GM19193 (cell line): ENCODE data around the gene CELF1.

Experiments
- POLR2A ChIP-seq: IDR thresholded peaks from 4 replicates; pipeline ENCODE4 v1.6.1; 2011; ENCODE audit not compliant: insufficient read depth, insufficient read length; ENCODE audit errors: extremely low read depth

Gene CELF1

GRCh38 chr11:47587039-47587716 lies 34.2 kb upstream of the CELF1 start:
- TF ChIP-seq POLR2A, result no peak

DNA sequence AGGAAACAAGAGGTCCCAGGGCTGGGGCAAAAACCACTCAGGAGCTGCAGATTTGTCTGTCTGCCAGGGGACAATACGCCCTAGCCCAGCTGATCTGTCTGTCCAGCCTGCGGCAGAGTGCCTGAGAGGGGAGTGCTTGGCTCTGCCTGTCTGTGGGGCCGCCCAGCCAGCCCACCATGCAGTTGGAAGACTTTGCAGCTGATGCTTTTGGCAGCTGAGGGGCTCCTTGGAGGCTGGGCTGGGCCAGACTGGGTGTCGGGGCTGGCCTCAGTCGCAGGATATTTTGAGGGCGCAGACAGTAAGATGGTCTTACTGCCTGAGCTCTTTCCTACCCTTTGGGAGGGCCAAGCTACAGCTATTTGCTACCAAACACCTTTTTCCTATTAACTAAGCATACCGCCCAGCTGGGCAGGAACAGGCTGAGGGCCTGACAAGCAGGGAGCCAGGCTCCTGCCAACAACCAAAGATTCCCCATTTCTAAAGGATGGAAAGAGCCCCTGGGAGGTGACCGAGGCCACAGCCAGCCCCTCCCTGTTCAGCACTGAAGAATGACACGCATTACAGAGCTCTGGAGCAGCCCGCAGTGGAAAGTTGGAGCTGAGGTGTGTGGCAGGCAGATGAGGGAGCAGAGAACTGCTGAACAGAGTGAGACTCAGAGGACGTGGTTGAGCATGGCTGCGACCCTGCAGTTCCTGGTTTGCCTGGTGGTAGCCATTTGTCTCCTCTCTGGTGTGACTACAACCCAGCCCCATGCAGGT lies 33.3 kb upstream of the CELF1 start, which contains the start of gene FAM180B:
FAM180B (plus strand) TSS at position 581 of the 758 bp plus-strand sequence; CDS start at position 672, 91 bp downstream.
- TF ChIP-seq POLR2A, result no peak

- no peak for TF ChIP-seq POLR2A
These were observed 30.9 kb upstream of the CELF1 start for GRCh38 chr11:47583844-47584243.

DNA sequence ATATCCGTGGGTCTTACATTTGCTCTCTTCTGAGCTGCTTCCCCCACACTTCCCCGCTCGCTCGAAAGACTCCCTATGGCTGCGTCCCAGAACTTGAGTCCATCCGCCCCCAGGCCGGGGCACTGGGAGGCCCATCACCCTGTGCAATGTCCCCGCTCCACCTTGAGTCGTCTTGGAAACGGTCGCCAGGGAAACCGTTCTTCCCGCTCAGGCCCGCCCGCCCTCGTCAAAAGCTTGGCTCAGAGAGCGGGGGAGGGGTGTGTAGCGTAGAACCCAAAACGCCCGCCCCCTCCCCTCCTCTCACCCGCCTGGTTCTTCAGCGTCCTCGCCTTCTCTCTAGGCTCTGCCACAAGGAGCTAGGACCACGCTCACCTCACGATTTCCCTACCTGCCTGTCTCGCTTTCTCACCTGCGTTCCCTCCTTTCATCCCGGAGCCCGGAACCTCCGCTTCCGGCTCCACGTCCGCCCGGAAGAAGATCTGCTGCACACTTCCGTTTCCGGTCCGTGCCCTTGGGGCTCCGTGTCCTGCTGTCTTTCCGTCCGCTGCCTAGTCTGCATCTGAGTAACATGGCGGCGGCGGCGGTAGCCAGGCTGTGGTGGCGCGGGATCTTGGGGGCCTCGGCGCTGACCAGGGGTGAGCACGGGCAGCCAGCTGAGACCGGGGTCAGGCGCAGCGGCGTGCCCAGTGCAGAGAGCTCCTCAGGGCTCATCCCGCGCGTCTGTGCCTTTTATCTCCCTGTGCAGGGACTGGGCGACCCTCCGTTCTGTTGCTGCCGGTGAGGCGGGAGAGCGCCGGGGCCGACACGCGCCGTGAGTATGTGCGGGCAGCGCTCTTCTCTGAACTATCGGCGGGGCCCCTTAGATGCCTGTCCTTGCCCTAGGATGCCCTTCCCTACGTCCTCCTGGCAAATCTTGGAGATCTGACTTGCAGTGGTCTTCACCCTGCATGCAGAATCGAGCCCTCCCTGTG lies 25.9 kb upstream of the CELF1 start, which contains the start of the genes KBTBD4 and NDUFS3:
KBTBD4 (minus strand) TSS at position 447 of the 971 bp plus-strand sequence; CDS start at position 428, 19 bp downstream.
NDUFS3 (plus strand) TSS at position 551 of the 971 bp plus-strand sequence; CDS start at position 569, 18 bp downstream.
- peak; percentile 87 for TF ChIP-seq POLR2A

DNA sequence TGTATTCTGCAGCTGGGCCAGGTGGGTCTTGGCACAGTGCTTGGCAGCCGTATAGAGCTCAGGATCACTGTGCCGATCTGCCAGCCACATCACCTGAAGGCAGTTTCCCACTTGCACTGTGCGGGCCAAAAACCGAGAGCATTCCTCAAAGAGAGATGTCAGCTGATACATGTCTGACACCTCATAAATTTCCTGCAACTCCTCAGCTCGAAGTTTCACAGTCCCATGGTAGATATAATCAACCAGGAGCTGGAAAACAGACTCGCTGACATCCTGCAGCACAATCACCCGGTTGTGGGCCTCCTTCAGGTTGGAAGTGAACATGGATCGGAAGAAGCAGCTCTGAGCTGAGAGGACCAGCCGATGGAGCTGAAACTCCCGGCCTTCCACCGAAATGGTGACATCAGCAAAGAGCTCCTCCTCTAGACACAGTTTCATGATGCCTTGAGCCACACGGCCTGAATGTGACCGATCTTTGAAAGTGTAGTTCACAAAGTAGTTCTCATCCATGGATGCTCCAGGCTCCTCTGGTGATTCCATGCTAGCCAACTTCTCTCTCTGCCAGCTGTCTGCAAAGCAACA lies 24.6 kb upstream of the CELF1 start:
- TF ChIP-seq POLR2A, result no peak

GRCh38 chr11:47573321-47573720 lies 20.4 kb upstream of the CELF1 start:
- no peak for TF ChIP-seq POLR2A

- TF ChIP-seq POLR2A, result no peak
These were observed 19.9 kb upstream of the CELF1 start for GRCh38 chr11:47572715-47573255.

DNA sequence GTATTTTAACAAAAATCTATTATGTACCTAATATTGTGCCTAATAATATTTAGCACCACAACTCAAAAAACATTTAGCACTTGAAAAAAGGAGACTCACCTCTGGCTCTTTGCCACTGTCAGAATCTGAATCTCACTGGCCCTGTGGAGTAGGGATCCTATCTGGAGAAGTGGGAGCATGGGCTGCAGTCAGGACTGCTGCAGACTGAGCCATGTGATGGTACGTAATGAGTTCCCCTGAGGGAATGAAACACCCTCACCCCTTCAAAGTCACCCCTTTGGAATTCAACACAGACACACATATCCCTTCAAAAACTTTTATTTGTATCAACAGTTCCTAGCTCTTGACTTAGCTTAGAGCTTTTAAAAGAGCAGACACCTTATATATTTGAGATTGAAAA lies 19.0 kb upstream of the CELF1 start:
- no peak for TF ChIP-seq POLR2A

GRCh38 chr11:47571357-47571729 lies 18.4 kb upstream of the CELF1 start:
- no peak for TF ChIP-seq POLR2A

- no peak for TF ChIP-seq POLR2A
These were observed 17.9 kb upstream of the CELF1 start for GRCh38 chr11:47570651-47571356.

GRCh38 chr11:47569646-47570045 lies 16.7 kb upstream of the CELF1 start:
- TF ChIP-seq POLR2A, result no peak

GRCh38 chr11:47566149-47566698 lies 13.3 kb upstream of the CELF1 start:
- no peak for TF ChIP-seq POLR2A

DNA sequence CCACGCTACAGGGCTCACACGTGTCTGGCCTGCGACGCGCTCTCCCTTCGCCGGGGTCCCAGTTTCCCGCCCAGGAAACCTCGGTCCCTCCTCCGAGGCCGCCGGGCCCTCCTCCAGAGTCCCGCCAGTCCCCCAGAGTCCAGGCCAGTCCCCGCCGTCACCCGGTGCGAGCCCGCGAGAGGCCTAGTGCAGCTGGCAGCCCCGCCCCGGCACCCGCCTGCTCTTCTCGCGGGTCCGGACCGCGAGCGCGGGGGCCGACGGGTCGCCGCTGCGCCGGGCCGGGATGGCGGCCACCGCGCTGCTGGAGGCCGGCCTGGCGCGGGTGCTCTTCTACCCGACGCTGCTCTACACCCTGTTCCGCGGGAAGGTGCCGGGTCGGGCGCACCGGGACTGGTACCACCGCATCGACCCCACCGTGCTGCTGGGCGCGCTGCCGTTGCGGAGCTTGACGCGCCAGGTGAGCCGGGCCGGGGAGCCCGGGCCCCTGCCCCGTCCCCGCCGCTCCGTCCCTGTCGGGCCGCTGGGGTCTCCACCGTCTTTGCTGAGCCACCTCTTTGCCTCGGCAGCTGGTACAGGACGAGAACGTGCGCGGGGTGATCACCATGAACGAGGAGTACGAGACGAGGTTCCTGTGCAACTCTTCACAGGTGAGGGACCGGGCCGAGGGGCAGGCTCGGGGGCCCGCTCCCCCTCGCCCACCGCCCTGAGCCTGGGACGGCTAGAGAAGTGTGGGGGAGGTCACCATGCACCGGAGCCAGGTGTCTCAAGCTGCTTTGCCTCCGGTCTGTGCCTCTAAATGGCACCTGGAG lies 12.6 kb upstream of the CELF1 start, which contains the start of gene PTPMT1:
PTPMT1 (plus strand) TSS at position 260 of the 809 bp plus-strand sequence; CDS start at position 284, 24 bp downstream.
- peak; percentile 95 for TF ChIP-seq POLR2A

GRCh38 chr11:47564933-47565339 lies 12.0 kb upstream of the CELF1 start:
- no peak for TF ChIP-seq POLR2A
